ENCODE measurements around the gene PTPRCAP.
"Not testable (repeated sequence)": the region's sequence is repeated elsewhere in the genome, so short reads cannot be mapped to it uniquely, and the experiment has no call there.

The PTPRCAP gene, protein sequence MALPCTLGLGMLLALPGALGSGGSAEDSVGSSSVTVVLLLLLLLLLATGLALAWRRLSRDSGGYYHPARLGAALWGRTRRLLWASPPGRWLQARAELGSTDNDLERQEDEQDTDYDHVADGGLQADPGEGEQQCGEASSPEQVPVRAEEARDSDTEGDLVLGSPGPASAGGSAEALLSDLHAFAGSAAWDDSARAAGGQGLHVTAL

DNA sequence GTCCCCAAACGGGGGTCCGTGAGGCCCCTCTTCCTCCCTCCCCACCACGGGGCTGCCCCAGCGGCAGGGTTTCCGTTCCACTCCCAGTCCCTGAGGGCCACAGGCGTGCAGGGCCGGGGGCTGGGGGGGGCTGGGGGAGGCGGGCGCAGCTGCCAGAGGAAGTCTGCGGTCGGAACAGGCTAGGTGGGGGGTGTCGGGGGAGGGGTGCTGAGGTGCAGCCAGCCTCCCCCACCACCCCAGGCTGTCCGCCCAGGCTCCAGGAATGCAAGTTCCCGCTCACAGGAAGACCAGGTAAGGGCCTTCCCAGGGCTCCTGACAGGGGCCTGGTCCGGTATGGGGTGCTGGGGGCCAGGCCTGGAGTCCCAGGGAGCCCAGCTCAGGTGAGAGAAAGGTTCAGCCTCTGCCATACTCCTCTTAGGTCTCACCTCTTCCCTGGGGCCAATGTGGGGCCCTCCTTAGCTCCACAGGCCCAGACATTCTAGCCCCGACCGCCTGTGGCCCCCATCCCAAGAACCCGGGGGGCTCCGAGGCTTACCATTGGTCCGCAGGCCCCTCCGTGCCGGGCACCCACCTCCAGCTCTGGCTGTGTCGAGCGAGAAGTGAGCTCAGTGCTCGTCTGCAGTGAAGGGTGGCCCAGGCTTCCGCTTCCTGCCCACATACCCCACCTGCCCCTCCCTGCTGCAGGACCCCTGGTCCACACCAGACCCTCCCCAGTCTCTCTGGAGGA, at the start of gene PTPRCAP:
TSS of gene PTPRCAP (minus strand) at position 601 of the 727 bp plus-strand sequence. CDS start at position 538, 63 bp downstream.
- DNase-seq (ENCODE audit: low spot score) = no peak

DNA sequence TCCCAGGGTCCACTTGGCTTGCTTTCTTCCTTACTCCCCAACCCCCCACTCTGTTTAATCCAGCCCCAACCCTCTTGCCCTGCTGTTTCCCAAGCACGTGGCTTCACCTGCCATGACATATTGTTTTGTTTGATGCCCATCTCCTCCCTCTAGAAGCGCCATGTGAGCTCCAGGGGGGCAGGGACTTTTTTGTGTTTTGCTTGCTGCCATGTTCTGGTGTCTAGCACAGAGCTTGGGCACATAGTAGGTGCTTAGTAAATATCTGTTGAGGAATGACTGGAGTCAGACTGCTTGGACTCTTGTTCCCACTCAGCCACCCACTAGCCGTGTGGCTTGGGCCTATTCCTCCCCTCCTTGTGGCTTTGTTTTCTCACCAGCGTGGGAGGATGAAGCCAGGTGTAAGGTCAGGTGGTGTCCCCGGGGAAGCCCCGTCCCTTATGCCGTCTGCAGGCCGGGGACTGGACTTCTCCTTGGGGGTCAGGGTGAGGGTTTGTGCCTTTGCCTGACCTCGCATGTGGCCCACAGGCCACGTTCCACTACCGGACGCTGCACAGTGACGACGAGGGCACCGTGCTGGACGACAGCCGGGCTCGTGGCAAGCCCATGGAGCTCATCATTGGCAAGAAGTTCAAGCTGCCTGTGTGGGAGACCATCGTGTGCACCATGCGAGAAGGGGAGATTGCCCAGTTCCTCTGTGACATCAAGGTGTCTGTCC, 49.2 kb upstream of the PTPRCAP start:
- no peak for DNase-seq (ENCODE audit: low spot score)

DNA sequence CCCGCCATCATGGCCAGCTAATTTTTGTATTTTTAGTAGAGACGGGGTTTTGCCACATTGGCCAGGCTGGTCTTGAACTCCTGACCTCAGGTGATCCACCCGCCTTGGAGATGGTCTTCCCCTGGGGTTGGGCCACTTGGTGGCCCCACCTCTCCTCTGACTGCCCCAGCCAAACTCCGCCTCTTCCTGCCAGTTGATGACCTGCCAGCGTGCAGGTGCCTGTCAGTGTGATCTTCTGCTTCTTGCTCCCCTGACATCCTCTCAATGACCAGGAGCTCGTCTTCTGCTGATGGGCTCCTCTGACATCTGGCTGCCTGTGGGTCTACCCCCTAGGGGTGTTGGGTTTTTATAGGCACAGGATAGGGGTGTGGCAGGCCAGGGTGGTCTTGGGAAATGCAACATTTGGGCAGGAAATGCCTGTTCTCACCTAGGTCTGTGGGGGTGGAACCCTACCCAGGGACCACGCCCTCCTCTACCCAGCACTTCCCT, 48.4 kb upstream of the PTPRCAP start:
- not testable (repeated sequence) for DNase-seq (ENCODE audit: low spot score)

DNA sequence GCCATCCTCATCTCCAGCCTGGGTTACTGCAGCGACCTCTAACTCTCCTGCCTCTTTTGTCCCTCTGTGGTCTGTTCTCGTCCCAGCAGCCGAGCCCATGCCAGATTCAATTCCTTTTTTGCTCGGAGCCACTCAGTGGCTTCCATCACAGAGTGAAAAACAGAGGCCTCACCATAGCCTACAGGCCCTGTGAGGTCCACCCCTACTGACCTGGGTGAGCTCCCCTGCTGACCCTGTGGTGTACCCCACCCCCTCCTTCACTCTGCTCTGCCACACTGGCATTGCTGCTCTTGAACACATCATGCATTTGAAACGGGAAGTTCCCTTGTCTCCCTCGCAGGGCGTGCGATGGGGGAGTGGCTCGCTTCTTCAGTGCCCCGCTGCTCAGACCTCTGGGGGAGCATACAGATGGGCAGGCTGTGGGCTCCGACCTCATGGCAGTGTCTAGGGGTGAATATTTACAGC, 47.4 kb upstream of the PTPRCAP start:
- DNase-seq (ENCODE audit: low spot score) = no peak

DNA sequence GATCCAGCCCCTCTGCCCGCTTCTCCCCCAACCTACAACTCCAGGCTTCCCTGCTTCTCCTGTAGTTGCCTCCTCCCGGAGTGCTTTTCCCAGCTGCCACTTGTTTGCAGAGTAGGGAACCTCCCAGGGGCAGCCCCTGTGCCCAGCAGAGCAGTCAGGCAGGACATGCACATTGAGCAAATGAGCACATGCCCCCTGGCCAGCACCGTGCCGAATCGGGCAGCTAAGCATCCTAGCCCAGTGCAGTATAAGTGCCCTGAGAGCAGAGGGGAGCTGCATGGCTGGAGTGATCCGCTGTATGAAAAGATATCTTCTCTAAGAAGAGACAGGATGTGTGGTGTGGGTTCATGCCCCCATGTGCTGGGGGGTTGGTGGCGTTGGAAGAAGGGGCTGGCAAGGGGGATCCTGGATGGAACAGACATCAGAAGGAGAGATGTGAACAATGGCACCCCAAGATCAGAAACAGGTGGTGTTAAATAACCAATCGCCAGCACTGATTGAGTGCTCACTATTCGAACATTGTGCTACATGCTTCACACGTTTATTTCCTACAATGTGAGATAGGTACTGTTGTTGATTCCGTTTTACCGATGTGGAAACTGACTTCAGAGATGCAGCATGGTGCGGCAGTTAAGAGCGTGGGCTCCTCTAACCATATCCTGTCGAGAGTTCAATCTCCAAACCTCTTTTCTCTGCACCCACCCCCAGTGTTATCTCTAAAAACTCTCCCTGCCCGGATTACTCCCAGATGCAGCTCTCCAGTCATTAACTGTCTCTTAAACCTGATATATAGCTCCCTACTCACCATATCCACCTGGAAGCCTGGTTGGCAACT, 46.6 kb upstream of the PTPRCAP start:
- DNase-seq (ENCODE audit: low spot score) = no peak

DNA sequence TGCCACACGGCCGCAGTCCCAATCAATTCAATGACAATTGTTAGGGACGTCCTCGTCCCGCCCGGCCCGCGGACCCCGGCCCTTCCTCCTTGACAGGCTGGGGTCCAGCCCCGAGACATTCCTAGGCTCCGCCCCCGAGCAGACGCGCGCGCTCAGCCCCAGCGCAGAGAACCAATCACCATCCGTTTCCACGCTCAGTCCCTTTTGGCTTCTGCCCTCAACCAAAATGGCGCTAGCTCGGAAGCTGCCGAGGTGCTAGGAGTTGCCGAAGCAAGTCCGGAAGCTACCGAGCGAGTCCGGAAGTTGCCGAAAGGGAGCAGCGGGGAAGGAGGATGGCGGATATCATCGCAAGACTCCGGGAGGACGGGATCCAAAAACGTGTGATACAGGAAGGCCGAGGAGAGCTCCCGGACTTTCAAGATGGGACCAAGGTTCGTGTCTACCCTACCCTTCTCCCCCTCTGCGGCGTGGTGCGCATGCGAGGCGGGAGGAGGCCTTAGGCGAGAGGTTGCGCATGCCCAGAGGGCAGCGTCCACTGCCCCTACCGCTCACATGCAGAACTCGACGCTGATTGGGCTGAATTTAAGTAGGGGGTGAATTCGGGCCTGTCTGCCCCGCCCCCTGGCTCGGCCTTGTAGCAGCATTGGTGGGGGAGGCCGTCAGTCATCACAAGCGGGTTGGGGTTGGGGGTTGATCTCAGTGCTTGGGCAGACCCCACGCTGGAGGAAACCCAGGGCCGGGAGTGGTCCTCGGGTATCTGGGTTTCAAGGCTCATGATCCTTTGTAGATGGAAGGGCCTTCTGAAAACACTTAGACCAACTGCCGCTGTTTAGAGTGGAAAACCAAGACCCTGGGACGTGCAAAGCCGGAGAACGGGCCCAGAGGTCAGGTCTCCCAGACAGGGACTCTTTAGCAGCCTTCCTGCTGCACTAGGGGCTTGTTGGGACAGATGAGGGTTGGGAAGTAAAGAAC, 45.6 kb upstream of the PTPRCAP start, which contains the start of gene AIP:
TSS of gene AIP (plus strand) at position 200 of the 972 bp plus-strand sequence. CDS start at position 333, 133 bp downstream.
- peak; percentile 97 for DNase-seq (ENCODE audit: low spot score)

DNA sequence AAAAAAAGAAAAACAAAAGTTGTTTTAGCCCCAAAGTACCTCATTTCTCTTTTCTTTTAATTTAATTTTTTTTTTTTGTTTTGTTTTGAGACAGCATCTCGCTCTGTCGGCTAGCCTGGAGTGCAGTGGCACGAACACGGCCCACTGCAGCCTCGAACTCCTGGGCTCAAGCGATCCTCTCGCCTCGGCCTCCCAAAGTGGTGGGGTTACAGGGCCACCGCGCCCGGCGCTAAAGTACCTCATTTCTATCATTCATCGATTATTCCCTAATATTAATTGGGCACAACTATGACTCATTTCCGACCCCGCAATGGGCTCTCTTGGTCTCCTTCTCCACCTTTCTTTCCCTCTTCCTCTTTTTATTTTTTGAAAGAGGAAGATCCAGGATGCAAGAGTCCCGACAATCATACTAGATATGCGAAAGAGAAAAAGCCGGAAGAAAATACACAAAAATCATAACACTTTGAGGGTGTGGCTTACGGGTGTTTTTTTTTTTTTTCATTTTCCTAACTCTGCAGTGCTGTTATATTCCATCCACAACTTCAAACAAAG, 44.9 kb upstream of the PTPRCAP start:
- no peak for DNase-seq (ENCODE audit: low spot score)

DNA sequence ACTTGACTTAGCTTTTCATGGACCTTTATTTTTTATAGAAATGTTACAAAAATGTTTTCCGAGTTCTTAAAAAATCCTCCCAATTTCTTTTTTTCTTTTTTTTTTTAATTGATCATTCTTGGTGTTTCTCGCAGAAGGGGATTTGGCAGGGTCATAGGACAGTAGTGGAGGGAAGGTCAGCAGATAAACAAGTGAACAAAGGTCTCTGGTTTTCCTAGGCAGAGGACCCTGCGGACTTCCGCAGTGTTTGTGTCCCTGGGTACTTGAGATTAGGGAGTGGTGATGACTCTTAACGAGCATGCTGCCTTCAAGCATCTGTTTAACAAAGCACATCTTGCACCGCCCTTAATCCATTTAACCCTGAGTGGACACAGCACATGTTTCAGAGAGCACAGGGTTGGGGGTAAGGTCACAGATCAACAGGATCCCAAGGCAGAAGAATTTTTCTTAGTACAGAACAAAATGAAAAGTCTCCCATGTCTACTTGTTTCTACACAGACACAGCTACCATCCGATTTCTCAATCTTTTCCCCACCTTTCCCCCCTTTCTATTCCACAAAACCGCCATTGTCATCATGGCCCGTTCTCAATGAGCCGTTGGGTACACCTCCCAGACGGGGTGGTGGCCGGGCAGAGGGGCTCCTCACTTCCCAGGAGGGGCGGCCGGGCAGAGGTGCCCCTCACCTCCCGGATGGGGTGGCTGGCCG, 40.0 kb upstream of the PTPRCAP start:
- not testable (repeated sequence) for DNase-seq (ENCODE audit: low spot score)

DNA sequence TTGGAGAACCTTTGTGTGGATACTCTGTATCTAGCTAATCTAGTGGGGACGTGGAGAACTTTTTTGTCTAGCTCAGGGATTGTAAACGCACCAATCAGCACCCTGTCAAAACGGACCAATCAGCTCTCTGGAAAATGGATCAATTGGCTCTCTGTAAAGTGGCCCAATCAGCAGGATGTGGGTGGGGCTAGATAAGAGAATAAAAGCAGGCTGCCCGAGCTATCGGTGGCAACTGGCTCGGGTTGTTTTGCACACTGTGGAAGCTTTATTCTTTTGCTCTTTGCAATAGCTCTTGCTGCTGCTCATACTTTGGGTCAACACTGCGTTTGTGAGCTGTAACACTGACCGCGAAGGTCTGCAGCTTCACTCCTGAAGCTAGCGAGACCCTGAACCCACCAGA, 39.2 kb upstream of the PTPRCAP start:
- not testable (repeated sequence) for DNase-seq (ENCODE audit: low spot score)

DNA sequence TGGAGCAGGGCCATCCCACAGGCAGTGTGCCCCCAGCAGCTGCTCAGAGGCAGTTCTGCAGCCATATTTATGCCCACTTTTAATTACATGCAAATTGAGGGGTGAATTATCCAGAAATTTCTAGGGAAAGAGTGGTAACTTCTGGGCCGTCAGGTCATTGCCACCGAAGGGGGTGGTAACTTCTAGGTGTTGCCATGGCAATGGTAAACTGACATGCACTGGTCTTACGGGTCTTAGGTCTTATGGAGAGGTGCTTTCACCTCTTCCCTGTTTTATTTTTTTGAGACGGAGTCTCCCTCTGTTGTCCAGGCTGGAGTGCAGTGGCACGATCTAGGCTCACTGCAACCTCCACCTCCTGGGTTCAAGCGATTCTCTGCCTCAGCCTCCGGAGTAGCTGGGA, 35.4 kb upstream of the PTPRCAP start:
- no peak for DNase-seq (ENCODE audit: low spot score)

DNA sequence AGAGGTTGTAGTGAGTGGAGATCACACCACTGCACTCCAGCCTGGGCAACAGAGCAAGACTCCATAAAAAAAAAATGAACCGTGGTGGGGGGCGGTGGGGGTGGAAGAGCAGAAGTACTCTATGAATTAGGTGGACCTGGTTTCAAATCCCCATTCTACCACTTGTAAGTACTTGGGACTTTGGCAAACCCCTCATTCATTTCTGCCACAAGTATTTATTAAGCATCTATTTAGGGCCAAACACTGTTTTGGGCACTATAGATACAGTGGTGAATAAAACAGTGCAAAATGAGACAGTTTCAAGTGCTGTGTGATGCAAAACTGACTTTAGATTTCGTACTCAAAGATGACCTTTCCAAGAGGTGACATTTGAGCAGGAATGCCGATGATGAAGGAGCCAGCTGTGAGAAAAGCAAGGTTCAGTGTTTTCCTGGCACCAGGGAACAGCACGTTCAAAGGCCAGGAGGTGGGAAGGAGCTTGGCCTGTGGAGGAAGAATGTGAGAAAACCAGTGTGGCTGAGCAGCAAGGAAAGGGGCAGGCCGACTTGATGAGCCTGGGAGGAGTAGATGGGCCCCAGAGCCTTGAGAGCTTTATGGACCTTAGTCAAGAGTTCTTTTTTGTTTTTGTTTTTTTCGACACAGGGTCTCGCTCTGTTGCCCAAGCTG, 33.0 kb upstream of the PTPRCAP start:
- DNase-seq (ENCODE audit: low spot score) = no peak

DNA sequence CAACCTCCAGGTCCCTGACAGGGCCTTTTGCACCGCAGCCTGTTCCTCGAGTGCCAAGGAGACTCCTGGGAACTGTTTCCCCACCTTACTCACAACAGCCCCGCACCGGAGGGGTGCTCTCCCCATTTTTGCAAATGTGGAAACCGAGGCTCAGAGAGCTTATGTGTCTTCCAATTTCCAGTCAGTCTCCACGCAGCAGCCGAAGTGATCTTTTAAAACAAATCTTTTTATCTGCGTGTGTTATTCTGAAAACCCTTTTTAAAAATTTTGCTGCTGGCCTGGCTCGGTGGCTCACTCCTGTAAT, 32.0 kb upstream of the PTPRCAP start:
- DNase-seq (ENCODE audit: low spot score) = no peak

DNA sequence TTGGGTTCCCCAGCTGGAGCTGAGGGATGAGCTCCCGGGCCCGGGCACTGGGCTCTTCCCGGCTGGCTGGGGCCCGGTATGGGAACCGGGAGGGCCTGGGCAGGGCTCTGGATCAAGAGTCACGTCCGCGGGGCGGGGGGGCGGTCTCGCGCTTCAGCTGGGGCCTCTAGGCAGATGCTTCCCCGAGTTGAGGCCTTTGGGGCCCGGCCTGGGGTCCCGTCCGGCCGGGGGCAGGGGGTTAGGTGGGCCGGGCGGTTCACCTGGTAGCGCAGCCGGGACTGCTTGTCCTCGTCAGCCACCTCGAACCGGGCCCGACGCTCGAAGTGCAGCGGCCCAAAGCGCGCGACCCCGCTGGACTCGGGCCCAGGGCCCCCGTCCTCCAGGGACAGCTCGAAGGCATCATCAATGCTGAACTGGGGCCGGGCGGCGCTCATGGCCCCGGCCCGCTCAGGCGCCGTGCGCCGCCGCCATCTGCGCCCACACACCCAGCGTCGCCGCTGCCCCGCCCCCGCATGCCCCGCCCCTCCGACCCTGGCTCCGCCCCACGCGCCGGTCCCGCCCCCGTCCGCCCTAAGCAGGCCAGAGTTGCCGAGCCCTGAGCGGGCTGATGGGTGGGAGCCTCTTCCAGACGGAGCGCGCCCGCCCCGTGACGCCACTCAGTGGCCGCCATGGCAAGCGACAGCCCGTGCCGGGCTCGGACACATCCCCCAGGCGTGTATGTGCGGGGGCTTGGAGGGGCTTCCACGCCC, 31.5 kb upstream of the PTPRCAP start, which contains the start of gene TMEM134:
TSS of gene TMEM134 (minus strand) at position 493 of the 749 bp plus-strand sequence. CDS start at position 434, 59 bp downstream.
- peak; percentile 93 for DNase-seq (ENCODE audit: low spot score)

DNA sequence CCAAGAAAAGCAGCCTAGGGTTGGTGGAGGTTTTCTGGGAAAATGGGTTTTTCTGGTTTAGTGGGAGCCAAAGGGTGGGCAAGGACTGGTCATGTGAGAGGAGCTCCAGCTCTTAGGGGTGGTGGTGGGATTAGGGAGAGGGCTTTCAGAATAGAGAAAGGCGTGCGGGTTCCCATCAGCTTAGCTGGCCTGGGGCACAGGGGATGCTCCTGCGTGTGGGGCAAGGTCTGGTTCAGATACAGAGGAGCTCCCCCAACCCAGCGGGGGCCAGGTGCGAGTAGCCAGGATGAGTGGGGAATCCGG, 30.9 kb upstream of the PTPRCAP start:
- DNase-seq (ENCODE audit: low spot score) = no peak

DNA sequence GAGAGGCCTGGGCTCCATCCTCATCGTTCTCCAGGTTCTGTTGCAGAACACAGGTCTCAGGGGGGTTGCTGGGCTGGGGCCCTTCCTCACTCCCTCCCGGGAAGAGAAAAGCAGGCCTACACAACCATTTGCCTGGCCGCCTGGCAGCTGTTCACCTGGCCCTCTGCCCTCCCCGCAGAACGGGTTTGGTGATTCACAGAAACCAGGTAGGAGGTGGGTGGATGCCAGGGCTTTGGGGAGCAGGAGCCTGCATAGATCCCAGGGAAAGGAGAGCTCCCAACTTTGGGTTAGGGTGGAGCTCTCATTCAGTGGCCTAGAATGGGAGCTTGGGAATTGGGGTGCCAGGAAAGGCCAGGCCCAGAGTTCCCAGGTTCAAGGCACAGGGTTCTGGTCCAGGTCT, 30.6 kb upstream of the PTPRCAP start:
- peak; percentile 72 for DNase-seq (ENCODE audit: low spot score)

DNA sequence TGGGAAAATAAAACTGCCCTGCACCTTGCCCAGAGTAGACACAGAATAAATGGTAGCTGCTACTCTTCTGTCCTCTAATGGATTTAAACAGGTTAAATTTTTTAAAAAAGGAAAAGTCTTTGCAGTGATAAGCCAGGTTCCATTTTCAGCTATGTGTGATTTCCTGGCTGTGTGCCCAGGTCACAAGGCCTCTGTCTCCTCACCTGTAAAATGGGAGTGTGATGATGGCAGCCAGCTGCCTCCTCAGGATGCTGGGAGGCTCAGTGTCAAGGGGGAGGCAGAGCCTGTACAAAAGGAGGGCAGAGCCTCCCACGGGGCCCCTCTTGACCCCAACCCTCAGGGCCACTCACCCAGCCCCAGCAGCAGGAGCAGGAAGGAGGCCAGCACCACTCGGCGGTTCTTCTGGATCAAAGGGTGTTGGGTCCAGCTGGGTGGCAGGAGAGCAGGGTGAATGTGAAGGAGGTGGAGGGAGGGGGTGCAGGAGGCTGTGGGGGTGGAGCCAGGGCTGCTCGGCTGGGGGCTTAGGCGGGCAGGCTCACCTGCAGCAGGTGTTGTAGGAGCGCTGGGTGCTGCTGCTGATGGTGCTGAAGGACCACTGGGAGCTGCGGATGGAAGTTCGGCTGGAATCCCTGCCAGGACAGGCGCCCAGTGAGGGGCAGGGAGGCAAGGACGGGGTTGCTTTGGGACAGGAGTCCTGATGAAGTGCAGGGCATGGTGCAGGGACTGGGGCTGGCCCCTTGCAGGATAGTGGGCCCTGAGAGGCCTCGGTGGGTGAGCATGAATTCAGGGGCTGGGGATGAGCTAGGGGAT, 29.7 kb upstream of the PTPRCAP start:
- no peak for DNase-seq (ENCODE audit: low spot score)

DNA sequence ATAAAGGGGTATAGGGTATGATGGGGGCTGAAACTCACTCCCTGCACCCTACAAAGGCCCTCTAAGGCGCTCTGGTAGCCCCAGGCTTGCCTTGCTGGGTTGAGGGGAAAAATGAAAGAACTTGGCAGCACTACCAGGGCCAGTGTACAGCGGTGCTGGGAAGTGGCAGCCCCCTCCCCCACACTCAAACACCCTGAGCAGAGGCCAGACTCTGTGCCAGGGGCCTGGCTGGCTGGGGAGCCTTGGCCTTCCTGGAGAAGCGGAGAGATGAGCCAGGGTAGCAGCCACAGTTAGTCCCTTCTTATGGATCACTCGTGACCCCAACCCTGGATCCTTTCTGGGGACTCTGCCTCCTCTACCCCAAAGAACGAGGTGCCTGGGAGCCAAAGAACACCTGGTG, 28.9 kb upstream of the PTPRCAP start:
- DNase-seq (ENCODE audit: low spot score) = no peak

DNA sequence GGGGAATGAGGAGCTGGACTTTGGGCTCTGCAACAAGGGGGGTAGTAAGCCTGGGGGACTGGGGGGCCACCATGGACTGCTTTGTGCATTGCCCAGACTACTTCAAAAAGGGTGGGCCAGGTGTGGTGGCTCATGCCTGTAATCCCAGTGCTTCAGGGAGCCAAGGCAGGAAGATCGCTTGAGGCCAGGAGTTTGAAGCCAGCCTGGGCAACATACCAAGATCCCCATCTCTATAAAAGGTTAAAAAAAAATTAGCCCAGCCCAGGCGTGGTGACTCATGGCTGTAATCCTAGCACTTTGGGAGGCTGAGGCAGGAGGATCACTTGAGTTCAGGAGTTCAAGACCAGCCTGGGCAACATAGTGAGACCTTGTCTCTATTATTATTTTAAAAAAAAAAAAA, 28.0 kb upstream of the PTPRCAP start:
- DNase-seq (ENCODE audit: low spot score) = peak; percentile 65

Data from LoVo (cell line).